Left kidney (tissue), 2 donors: ENCODE results near the gene FAM83E. TPM values are rescaled to one million over a fixed set of nuclear protein-coding genes. Genes with fewer than 3 reads are reported as not detected.
"Not testable (repeated sequence)": the region's sequence is repeated elsewhere in the genome, so short reads cannot be mapped to it uniquely, and the experiment has no call there.

Experiments
- DNase-seq: peaks from one replicate; pipeline ENCODE4 v3.0.0-alpha.2; 2013
- polyA plus RNA-seq: library from polyadenylated mRNA; unstranded; fragments of 120-200 nt; gene quantifications from one replicate; pipeline ENCODE4 v1.2.1, GENCODE V29; 2013; ENCODE audit not compliant: insufficient read length

The FAM83E gene
- polyA plus RNA-seq, 1 donor = 0.57 TPM

GRCh38 chr19:48641850-48642249, 27.0 kb upstream of the FAM83E start:
- DNase-seq = no peak

- no peak for DNase-seq
Observed at GRCh38 chr19:48639483-48640375, 24.9 kb upstream of the FAM83E start.

GRCh38 chr19:48638831-48639381, 24.0 kb upstream of the FAM83E start:
- no peak for DNase-seq

- peak; percentile 92 for DNase-seq
Observed at GRCh38 chr19:48637948-48638830, 23.3 kb upstream of the FAM83E start.

- DNase-seq = peak; percentile 98
Observed at GRCh38 chr19:48637449-48637947, 22.6 kb upstream of the FAM83E start.

- DNase-seq = no peak
Observed at GRCh38 chr19:48636859-48637448, 22.1 kb upstream of the FAM83E start, which contains the start of gene DBP. DBP (minus strand) TSS chr19:48637379; CDS start chr19:48636994, 385 bp downstream.

- no peak for DNase-seq
Observed at GRCh38 chr19:48635966-48636858, 21.3 kb upstream of the FAM83E start.

- no peak for DNase-seq
Observed at GRCh38 chr19:48635263-48635965, 20.5 kb upstream of the FAM83E start.

- peak; percentile 97 for DNase-seq
Observed at GRCh38 chr19:48634424-48635262, 19.8 kb upstream of the FAM83E start.

- no peak for DNase-seq
Observed at GRCh38 chr19:48634036-48634342, 19.1 kb upstream of the FAM83E start.

GRCh38 chr19:48633148-48634035, 18.5 kb upstream of the FAM83E start:
- no peak for DNase-seq

- no peak for DNase-seq
Observed at GRCh38 chr19:48632692-48633147, 17.8 kb upstream of the FAM83E start.

GRCh38 chr19:48632286-48632685, 17.4 kb upstream of the FAM83E start:
- DNase-seq = not testable (repeated sequence)

- DNase-seq = no peak
Observed at GRCh38 chr19:48631225-48631624, 16.3 kb upstream of the FAM83E start.

- DNase-seq = no peak
Observed at GRCh38 chr19:48630296-48631063, 15.6 kb upstream of the FAM83E start.

- DNase-seq = no peak
Observed at GRCh38 chr19:48629599-48630295, 14.9 kb upstream of the FAM83E start.

GRCh38 chr19:48629297-48629598, 14.4 kb upstream of the FAM83E start:
- no peak for DNase-seq
